ENCODE data around the gene FCHO2.

The FCHO2 gene

DNA sequence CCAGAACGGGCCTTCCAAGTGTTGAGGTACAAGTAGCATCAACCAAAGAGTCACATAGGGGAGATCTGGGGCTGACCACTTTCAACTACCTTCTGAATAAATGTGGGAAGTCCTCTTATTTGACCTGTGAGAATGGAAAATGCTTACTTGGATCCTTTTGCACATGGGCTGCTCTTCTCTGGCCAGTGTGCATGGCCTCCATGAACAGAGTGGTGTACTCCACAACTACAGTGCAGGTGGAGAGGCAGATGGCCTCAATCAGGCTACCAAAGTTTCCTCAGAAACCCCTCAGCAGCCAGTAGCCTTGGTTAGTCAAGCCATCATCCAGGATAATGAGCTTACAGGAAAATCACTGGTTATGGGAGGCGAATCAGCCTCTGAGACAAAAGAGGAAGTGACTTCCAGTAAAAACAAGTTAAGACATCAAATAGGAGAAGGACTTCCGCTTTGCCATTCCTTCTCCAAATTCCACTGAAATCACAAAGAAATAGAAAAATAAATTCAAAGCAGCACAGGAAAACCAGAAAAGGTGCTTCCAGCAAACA, 18.3 kb upstream of the FCHO2 start:
- Histone ChIP-seq H3K27me3 (ENCODE audit: low read depth, low read length) (no peaks in the 10 kb centered on the region), H3K27ac (ENCODE audit: low read length) (no peak overlapping the region), H3K9me3 (ENCODE audit: control insufficient read depth in 1 of 2, low read length in 2 of 2) (no peaks in the 10 kb centered on the region), H3K4me1 (ENCODE audit: control insufficient read depth in 1 of 2, insufficient read depth in 2 of 2, low read length in 2 of 2) (peaks cover 4 to 8% of the 10 kb centered on the region in 2 donors), H3K4me3 (ENCODE audit: low read depth in 1 of 2, low read length in 2 of 2) (no peak overlapping the region), H3K36me3 (ENCODE audit: control insufficient read depth in 1 of 2, insufficient read depth in 2 of 2, low read length in 2 of 2) (no peaks in the 10 kb centered on the region)

DNA sequence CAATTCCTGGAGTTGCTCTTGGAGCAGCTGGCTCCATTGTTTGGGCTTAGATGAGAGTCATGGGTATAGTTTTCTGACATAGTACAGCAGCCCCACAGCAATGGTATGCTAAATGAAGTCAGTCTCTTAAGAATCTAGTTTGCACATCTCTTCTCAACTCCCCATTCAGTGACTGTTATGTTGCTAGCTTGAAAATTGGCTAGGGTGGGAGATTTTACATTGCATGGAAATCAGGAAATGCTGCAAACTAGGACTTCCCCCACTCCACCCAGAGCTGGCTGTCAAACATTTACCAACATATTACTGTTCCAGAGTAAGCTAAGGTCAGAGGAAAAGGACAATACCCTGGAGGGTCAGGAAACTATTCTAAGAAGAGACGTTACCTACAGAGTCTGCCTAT, 17.6 kb upstream of the FCHO2 start:
- no peaks in the 10 kb centered on the region for H3K36me3 ChIP-seq (ENCODE audit: control insufficient read depth in 1 of 2, insufficient read depth in 2 of 2, low read length in 2 of 2)
- no peaks in the 10 kb centered on the region for H3K9me3 ChIP-seq (ENCODE audit: control insufficient read depth in 1 of 2, low read length in 2 of 2)
- H3K27ac ChIP-seq (ENCODE audit: low read length): no peak overlapping the region
- peaks cover 4 to 8% of the 10 kb centered on the region in 2 donors for H3K4me1 ChIP-seq (ENCODE audit: control insufficient read depth in 1 of 2, insufficient read depth in 2 of 2, low read length in 2 of 2)
- H3K27me3 ChIP-seq (ENCODE audit: low read depth, low read length): no peaks in the 10 kb centered on the region
- H3K4me3 ChIP-seq (ENCODE audit: low read depth in 1 of 2, low read length in 2 of 2): no peak overlapping the region

DNA sequence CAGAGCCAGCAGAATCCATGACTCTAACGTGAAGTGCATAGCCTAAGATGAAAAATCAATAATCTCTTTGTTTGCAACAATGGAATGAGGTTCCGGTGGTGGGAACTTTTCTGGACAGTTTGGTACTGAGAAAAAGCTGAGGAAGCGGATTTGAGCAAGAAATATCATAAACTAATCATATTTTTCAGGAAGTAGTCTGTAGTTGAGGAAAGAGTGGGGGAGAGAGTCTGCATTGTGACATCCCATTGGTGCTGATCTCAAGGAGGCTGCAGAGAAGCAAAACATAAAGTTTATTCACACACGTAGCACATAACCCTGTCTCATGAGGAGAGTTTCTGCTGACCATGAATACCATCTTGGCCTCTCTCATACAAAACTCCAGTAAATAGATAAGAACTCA, 15.8 kb upstream of the FCHO2 start:
- Histone ChIP-seq H3K36me3 (ENCODE audit: control insufficient read depth in 1 of 2, insufficient read depth in 2 of 2, low read length in 2 of 2) (no peaks in the 10 kb centered on the region), H3K9me3 (ENCODE audit: control insufficient read depth in 1 of 2, low read length in 2 of 2) (no peaks in the 10 kb centered on the region), H3K4me3 (ENCODE audit: low read depth in 1 of 2, low read length in 2 of 2) (no peak overlapping the region), H3K27me3 (ENCODE audit: low read depth, low read length) (no peaks in the 10 kb centered on the region), H3K27ac (ENCODE audit: low read length) (no peak overlapping the region), H3K4me1 (ENCODE audit: control insufficient read depth in 1 of 2, insufficient read depth in 2 of 2, low read length in 2 of 2) (peaks cover 4 to 8% of the 10 kb centered on the region in 2 donors)

DNA sequence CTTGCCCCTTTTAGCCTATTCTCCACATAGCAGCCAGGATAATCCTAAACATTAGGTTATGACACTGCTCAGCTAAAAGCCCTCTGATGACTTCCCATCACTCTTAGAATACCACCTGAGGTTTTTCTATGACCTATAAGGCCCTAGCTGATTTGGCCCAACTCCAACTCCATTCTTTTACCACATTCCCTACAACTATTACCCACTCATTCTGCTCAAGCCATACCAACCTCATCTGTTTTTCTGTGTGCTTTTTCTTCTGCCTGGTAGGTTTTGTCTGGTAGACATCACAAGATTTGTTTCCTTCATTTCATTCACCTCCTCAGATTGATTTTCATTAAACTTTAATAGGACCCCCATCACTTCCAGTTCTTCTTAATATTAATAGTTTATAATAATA, 12.5 kb upstream of the FCHO2 start:
- Histone ChIP-seq H3K4me1 (ENCODE audit: control insufficient read depth in 1 of 2, insufficient read depth in 2 of 2, low read length in 2 of 2) (peaks cover 4 to 7% of the 10 kb centered on the region in 2 donors), H3K27ac (ENCODE audit: low read length) (no peak overlapping the region), H3K4me3 (ENCODE audit: low read depth in 1 of 2, low read length in 2 of 2) (no peak overlapping the region), H3K36me3 (ENCODE audit: control insufficient read depth in 1 of 2, insufficient read depth in 2 of 2, low read length in 2 of 2) (no peaks in the 10 kb centered on the region), H3K9me3 (ENCODE audit: control insufficient read depth in 1 of 2, low read length in 2 of 2) (no peaks in the 10 kb centered on the region), H3K27me3 (ENCODE audit: low read depth, low read length) (no peaks in the 10 kb centered on the region)

DNA sequence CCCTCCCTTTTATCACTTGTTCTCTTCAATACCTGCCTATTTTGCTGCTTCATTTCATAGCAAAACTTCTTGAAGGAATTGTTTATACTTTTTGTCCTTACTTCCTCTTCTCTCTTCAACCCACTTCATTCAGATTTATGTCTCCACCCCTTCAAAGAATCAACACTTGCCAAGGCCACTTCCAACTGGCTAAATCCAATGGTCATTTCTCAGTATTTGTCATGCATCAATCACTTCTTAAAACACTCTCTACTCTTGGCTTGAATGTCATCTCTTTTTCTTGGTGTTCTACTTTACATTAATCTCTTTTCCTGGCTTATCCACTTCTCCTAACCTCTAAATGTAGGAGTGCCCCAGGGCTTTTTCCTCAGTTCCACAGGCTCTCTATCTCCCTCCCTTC, 8.3 kb upstream of the FCHO2 start:
- H3K36me3 ChIP-seq (ENCODE audit: control insufficient read depth in 1 of 2, insufficient read depth in 2 of 2, low read length in 2 of 2): no peaks in the 10 kb centered on the region
- H3K9me3 ChIP-seq (ENCODE audit: control insufficient read depth in 1 of 2, low read length in 2 of 2): no peaks in the 10 kb centered on the region
- no peak overlapping the region for H3K4me3 ChIP-seq (ENCODE audit: low read depth in 1 of 2, low read length in 2 of 2)
- no peaks in the 10 kb centered on the region for H3K27me3 ChIP-seq (ENCODE audit: low read depth, low read length)
- H3K27ac ChIP-seq (ENCODE audit: low read length): no peak overlapping the region
- H3K4me1 ChIP-seq (ENCODE audit: control insufficient read depth in 1 of 2, insufficient read depth in 2 of 2, low read length in 2 of 2): no peaks in the 10 kb centered on the region

DNA sequence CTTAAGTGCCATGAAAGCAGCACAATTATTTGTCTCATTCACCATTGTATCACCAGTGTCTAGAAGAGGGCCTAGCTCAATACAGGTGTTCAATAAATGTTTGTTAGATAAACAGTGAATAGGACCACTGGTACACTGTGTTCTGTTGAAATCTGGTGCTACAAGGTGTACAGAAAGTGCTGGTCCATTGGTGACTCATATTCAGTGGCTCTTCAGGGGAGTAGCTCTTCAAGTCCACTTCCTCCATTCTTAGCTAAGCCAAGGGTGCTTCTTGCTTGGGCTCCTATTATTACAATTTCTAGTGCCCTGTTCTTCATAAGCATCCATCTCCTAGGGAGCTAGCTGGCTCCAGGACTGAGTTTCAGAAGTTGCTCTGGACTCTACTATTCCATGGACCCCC, 6.4 kb upstream of the FCHO2 start:
- H3K4me3 ChIP-seq (ENCODE audit: low read depth in 1 of 2, low read length in 2 of 2): no peak overlapping the region
- H3K27ac ChIP-seq (ENCODE audit: low read length): no peak overlapping the region
- no peaks in the 10 kb centered on the region for H3K9me3 ChIP-seq (ENCODE audit: control insufficient read depth in 1 of 2, low read length in 2 of 2)
- H3K36me3 ChIP-seq (ENCODE audit: control insufficient read depth in 1 of 2, insufficient read depth in 2 of 2, low read length in 2 of 2): no peaks in the 10 kb centered on the region
- H3K27me3 ChIP-seq (ENCODE audit: low read depth, low read length): no peaks in the 10 kb centered on the region
- no peaks in the 10 kb centered on the region for H3K4me1 ChIP-seq (ENCODE audit: control insufficient read depth in 1 of 2, insufficient read depth in 2 of 2, low read length in 2 of 2)

DNA sequence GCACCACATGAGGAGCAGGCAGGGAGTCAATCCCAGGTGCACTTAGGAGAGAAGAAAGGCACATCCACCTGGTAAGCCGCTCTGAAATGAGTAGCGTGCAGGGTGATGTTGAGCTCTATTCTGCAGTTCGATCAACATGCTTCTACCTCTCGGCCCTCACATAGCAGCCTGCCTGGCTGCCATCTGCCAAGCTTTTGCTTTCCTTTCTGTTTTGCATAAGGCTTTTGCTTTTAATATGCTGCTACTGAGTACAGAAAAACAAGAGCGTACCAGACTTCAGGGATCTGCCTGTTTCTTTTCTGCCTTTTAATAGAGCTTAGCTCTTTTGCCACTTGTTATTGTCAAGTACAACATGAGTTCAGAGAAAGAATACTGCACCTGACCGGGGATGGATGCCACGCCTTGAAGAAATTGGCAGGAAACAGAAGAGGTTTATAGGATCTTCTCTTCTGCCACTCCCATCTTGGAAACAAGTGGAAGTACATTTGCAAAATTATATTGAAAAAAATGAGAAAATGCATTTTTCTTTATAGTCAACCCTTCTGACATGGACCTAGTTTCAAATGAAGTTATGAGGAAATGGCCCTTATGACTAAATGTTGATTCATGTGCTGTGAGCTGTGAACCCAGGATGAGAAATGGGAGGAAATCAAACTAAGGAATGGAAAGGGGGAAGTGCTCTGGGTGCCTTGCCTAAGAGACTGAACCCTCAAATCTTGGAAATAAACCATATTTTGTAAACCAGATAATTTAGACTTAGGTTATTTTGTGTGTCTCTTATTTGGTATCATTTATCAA, 4.0 kb upstream of the FCHO2 start:
- H3K9me3 ChIP-seq (ENCODE audit: control insufficient read depth in 1 of 2, low read length in 2 of 2): no peaks in the 10 kb centered on the region

DNA sequence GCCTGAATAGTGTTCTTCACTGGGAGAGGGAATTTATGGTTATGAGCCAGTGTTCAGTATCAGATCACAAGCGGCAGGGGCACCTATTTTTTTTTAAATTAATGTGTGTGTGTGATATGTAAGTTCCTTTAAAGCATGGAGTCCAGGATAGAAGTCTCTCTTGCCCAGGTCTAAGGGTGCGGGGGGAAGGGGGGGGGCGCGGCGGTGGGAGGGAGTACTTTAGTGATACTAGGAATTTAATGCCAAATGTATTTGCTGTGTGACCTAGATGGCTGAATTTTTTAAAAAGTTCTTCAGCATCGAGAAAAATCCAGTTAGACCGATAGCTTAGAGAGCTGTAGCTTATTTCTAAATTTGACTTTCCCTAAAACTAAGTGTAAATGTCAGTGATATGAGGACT, 1.5 kb upstream of the FCHO2 start:
- peaks cover 0 to 9% of the 10 kb centered on the region in 2 donors for H3K36me3 ChIP-seq (ENCODE audit: control insufficient read depth in 1 of 2, insufficient read depth in 2 of 2, low read length in 2 of 2)
- no peaks in the 10 kb centered on the region for H3K27me3 ChIP-seq (ENCODE audit: low read depth, low read length)
- no peaks in the 10 kb centered on the region for H3K9me3 ChIP-seq (ENCODE audit: control insufficient read depth in 1 of 2, low read length in 2 of 2)
- peak overlapping the region; percentile 98 for H3K27ac ChIP-seq (ENCODE audit: low read length)
- H3K4me3 ChIP-seq (ENCODE audit: low read depth in 1 of 2, low read length in 2 of 2): no peak overlapping the region
- H3K4me1 ChIP-seq (ENCODE audit: control insufficient read depth in 1 of 2, insufficient read depth in 2 of 2, low read length in 2 of 2): peaks cover 0 to 24% of the 10 kb centered on the region in 2 donors

More for the DNA sequence above, 4.0 kb upstream of the FCHO2 start:
- Histone ChIP-seq H3K4me1 (ENCODE audit: control insufficient read depth in 1 of 2, insufficient read depth in 2 of 2, low read length in 2 of 2) (peaks cover 0 to 5% of the 10 kb centered on the region in 2 donors), H3K36me3 (ENCODE audit: control insufficient read depth in 1 of 2, insufficient read depth in 2 of 2, low read length in 2 of 2) (peaks cover 0 to 9% of the 10 kb centered on the region in 2 donors), H3K4me3 (ENCODE audit: low read depth in 1 of 2, low read length in 2 of 2) (no peak overlapping the region), H3K27me3 (ENCODE audit: low read depth, low read length) (no peaks in the 10 kb centered on the region), H3K27ac (ENCODE audit: low read length) (no peak overlapping the region)

DNA sequence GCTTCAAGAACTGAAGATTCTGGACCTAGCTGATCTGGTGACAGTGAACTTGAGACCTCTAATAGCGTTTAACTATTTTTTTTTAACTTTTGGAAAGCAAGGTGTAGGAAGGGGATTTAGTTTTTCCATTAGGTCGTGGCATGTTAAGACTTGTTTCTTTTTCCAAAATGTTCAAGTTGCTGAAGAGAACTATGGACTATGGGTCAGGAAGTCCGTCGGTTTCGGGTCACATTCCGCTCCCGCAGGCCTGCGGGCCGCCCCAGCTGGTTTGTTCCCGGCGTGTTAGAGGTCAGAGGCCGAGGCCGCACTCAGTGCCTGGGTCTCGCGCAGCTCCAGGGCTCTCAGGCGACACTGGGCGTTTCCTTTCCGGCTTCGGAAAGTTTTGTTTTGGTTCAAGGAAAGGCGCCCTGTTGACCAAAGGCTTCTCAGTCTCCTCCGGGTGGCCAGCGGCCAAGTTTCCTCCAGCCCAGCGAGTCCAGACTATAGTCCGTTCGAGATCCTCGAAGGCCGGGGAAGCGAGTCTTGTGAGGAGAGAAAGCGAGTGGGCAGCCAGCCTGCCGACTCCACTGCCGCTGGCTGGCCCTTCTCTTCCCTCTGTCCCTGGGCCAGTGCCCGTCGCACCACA, 586 bp upstream of the FCHO2 start:
- no peaks in the 10 kb centered on the region for H3K27me3 ChIP-seq (ENCODE audit: low read depth, low read length)
- H3K4me1 ChIP-seq (ENCODE audit: control insufficient read depth in 1 of 2, insufficient read depth in 2 of 2, low read length in 2 of 2): peaks cover 0 to 24% of the 10 kb centered on the region in 2 donors
- H3K4me3 ChIP-seq (ENCODE audit: low read depth in 1 of 2, low read length in 2 of 2): peak overlapping the region; percentile 90 to 94
- H3K27ac ChIP-seq (ENCODE audit: low read length): peak overlapping the region; percentile 98
- peaks cover 0 to 9% of the 10 kb centered on the region in 2 donors for H3K36me3 ChIP-seq (ENCODE audit: control insufficient read depth in 1 of 2, insufficient read depth in 2 of 2, low read length in 2 of 2)
- H3K9me3 ChIP-seq (ENCODE audit: control insufficient read depth in 1 of 2, low read length in 2 of 2): no peaks in the 10 kb centered on the region

DNA sequence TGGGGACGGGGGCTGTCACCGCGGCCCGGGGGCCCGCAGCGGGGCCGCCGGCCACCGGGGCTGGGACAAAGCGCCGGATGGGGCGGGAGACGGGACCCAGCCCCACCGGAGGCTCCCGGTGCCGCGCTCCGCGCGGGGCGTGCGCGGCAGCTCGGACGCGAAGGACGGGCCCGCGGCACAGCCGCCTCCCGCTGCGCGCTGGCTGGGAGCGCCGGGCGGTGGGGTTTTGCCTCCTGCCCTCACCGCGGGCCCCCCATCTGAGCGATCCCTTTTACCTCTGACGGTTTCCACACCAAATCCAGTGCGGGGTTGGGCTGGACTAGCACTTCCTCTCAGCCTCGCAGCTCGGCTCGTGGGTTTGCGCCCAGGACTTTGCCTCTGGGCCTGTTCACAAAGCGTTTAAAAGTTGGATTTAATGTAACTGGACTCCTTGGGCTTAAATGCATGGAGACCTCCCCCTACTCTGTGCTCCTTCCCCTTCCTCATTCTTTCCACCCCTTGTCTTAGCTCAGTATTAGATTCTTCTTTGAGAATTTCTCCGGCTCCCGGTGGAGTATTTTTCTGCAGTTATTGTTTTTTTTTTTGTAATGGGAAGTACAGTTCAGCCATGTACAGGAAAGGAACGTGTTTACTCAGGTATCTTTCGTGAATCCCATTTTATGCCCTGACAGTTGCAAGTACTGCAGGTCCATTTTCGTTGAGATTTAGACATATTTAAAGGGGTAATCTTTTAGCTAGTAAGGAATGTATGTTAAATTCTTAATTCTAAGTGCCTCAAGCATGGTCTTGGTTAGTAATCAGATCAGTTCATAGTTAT, 691 bp downstream of the FCHO2 start:
- Histone ChIP-seq H3K27ac (ENCODE audit: low read length) (peak overlapping the region; percentile 88), H3K4me3 (ENCODE audit: low read depth in 1 of 2, low read length in 2 of 2) (peak overlapping the region; percentile 90 to 94), H3K27me3 (ENCODE audit: low read depth, low read length) (no peaks in the 10 kb centered on the region), H3K9me3 (ENCODE audit: control insufficient read depth in 1 of 2, low read length in 2 of 2) (no peaks in the 10 kb centered on the region), H3K36me3 (ENCODE audit: control insufficient read depth in 1 of 2, insufficient read depth in 2 of 2, low read length in 2 of 2) (peaks cover 0 to 9% of the 10 kb centered on the region in 2 donors), H3K4me1 (ENCODE audit: control insufficient read depth in 1 of 2, insufficient read depth in 2 of 2, low read length in 2 of 2) (peaks cover 0 to 24% of the 10 kb centered on the region in 2 donors)

DNA sequence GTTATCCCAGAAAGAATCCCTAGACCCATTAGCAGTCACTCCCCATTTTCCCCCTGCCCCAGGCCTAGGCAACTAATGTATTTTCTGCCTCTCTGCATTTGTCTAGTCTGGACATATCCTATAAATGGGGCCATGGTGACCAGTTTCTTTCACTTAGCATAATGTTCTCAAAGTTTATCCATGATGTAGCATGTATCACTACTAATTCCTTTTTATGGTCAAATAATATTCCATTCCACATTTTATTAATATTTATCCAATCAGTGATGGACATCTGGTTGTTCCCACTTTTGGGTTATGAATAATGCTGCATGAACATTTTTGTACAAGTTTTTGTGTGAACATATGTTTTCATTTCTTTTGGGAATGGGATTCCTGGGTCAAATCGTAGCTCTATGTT, 1.5 kb downstream of the FCHO2 start:
- Histone ChIP-seq H3K36me3 (ENCODE audit: control insufficient read depth in 1 of 2, insufficient read depth in 2 of 2, low read length in 2 of 2) (peaks cover 0 to 9% of the 10 kb centered on the region in 2 donors), H3K4me1 (ENCODE audit: control insufficient read depth in 1 of 2, insufficient read depth in 2 of 2, low read length in 2 of 2) (peaks cover 0 to 24% of the 10 kb centered on the region in 2 donors), H3K9me3 (ENCODE audit: control insufficient read depth in 1 of 2, low read length in 2 of 2) (no peaks in the 10 kb centered on the region), H3K27ac (ENCODE audit: low read length) (peak overlapping the region; percentile 88), H3K27me3 (ENCODE audit: low read depth, low read length) (no peaks in the 10 kb centered on the region), H3K4me3 (ENCODE audit: low read depth in 1 of 2, low read length in 2 of 2) (peak overlapping the region; percentile 90 to 94)

Measured in muscle layer of duodenum (tissue), 2 donors.